Dermis blood vessel endothelial cell (primary cell): ENCODE results near the gene PPARG. TPM values are rescaled to one million over a fixed set of nuclear protein-coding genes. Genes with fewer than 3 reads are reported as not detected.
A peak's percentile ranks its signal among the peaks of the same experiment; 100 is the strongest.

Source experiments
- DNase-seq: peaks from one replicate; pipeline ENCODE4 v3.0.0; 2010
- total RNA-seq: library from RNA; depleted of rRNA; stranded (reverse); fragments of >200 nt; gene quantifications from 2 replicates; pipeline ENCODE4 v1.2.3, GENCODE V29; 2014

PPARG gene
- total RNA-seq, 1 donor from 2014 or later, result 69.4 TPM

GRCh38 chr3:12416731-12417130, 127.9 kb downstream of the PPARG start:
- DNase-seq, result no peak

- DNase-seq, result no peak
Observed at GRCh38 chr3:12420393-12420792, 131.5 kb downstream of the PPARG start.

GRCh38 chr3:12421132-12421531, 132.3 kb downstream of the PPARG start:
- DNase-seq, result no peak

GRCh38 chr3:12423131-12423530, 134.3 kb downstream of the PPARG start:
- no peak for DNase-seq

GRCh38 chr3:12423918-12424630, 135.2 kb downstream of the PPARG start:
- no peak for DNase-seq

- DNase-seq, result no peak
Observed at GRCh38 chr3:12424635-12425319, 135.9 kb downstream of the PPARG start.

- DNase-seq, result no peak
Observed at GRCh38 chr3:12425850-12426579, 137.1 kb downstream of the PPARG start.

GRCh38 chr3:12427551-12427950, 138.7 kb downstream of the PPARG start:
- no peak for DNase-seq

- no peak for DNase-seq
Observed at GRCh38 chr3:12428126-12428525, 139.3 kb downstream of the PPARG start.

GRCh38 chr3:12430086-12430485, 141.2 kb downstream of the PPARG start:
- peak; percentile 65 for DNase-seq

- no peak for DNase-seq
Observed at GRCh38 chr3:12433823-12434222, 145.0 kb downstream of the PPARG start.

- no peak for DNase-seq
Observed at GRCh38 chr3:12436514-12437220, 147.8 kb downstream of the PPARG start.

- no peak for DNase-seq
Observed at GRCh38 chr3:12437221-12437605, 148.3 kb downstream of the PPARG start.

- no peak for DNase-seq
Observed at GRCh38 chr3:12437861-12438260, 149.0 kb downstream of the PPARG start.

- no peak for DNase-seq
Observed at GRCh38 chr3:12438318-12438717, 149.4 kb downstream of the PPARG start.

GRCh38 chr3:12439161-12439940, 150.5 kb downstream of the PPARG start:
- DNase-seq, result no peak

- no peak for DNase-seq
Observed at GRCh38 chr3:12440927-12441714, 152.3 kb downstream of the PPARG start.

- no peak for DNase-seq
Observed at GRCh38 chr3:12442654-12443501, 154.0 kb downstream of the PPARG start.

GRCh38 chr3:12443781-12444522, 155.1 kb downstream of the PPARG start:
- DNase-seq, result no peak
